Measurements from ENCODE around the gene PATJ.

DNA sequence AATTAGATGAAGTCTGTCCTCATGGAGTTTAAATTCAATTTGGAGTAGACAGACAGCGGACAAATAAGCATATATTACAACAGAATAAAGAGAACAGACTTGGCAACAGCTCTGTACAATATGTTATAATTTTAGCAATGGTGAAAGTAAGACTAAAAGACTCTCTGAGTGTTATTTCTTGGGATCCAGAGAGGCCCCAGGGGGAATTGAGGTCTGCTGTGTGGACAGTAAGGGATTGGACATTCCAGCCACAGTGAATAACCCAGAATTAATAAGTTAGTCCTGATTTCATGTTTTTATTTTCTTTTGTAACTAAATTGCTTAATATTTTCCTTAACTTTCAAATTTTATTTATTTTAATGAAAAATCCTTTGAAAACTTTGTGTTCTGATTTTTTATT, 101.7 kb downstream of the PATJ start:
- TF ChIP-seq CTCF (IDR thresholded peaks at IDR 0.05) (no peak), POLR2A (IDR thresholded peaks at IDR 0.05) (no peak)
